Measurements from ENCODE around the gene INSYN1.

The INSYN1 gene

DNA sequence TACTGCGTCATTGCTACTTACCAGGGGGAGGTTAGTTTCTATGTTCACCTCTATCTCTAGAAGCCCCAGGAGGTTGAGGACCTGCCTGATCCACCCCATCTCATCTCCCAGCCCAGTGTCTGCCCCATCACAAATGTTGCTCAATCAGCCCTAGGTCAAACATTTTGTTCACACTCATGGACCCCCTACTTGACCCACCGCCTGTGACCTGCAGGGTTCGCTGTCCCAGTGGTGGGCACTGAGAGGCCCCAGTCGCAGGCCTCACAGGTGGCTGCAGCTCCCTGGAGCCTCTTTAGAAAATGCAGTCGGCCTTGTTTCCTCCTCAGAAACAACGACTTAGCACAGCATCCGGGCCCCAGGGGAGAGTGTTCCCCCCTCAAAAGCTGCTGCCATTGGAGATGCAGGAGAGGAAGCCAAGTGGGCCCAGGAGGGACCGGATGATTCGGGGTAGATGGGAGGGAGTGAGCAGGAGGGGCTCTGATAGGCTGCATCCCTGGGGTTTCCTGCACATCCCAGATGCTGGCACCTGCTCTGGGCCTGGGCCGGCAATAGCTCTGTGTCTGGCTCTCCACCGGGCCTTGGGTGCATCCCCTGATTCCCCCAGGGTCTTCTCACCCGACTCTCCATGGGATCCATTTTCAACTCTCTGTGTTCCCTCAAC is 18.4 kb upstream of the INSYN1 start:
- DNase-seq (ENCODE audit: extremely low spot score): no peak
- POLR2A ChIA-PET: no interaction called here
- TF ChIP-seq, protein P1, sequence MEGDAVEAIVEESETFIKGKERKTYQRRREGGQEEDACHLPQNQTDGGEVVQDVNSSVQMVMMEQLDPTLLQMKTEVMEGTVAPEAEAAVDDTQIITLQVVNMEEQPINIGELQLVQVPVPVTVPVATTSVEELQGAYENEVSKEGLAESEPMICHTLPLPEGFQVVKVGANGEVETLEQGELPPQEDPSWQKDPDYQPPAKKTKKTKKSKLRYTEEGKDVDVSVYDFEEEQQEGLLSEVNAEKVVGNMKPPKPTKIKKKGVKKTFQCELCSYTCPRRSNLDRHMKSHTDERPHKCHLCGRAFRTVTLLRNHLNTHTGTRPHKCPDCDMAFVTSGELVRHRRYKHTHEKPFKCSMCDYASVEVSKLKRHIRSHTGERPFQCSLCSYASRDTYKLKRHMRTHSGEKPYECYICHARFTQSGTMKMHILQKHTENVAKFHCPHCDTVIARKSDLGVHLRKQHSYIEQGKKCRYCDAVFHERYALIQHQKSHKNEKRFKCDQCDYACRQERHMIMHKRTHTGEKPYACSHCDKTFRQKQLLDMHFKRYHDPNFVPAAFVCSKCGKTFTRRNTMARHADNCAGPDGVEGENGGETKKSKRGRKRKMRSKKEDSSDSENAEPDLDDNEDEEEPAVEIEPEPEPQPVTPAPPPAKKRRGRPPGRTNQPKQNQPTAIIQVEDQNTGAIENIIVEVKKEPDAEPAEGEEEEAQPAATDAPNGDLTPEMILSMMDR (IDR thresholded peaks at IDR 0.05; ENCODE audit: control extremely low read depth, extremely low read depth, low read depth, missing control alignments): no peak
- CTCF ChIA-PET: no interaction called here

DNA sequence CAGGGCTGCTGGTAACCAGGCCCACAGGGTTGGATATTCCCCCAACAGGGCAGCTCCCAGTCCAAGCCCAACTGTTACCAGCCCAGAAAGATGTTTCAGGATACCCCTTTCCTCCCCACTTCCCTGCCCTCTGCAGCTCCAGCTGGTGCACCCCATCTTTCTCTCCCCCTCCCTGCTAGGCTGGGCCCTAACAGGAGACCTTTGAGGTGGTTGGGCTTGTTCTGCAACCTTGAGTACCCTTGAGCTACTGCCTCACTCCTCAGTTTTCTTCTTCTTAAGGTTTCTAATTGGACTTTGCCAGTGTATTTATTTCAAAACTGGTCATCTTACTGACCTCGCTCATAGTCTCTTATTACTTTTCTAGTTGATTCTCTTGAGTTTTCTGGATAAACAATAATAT is 16.9 kb upstream of the INSYN1 start:
- TF ChIP-seq, protein P1 (IDR thresholded peaks at IDR 0.05; ENCODE audit: control extremely low read depth, extremely low read depth, low read depth, missing control alignments): no peak
- DNase-seq (ENCODE audit: extremely low spot score): no peak
- POLR2A ChIA-PET: no interaction called here
- CTCF ChIA-PET: interaction anchor here (0.6 to 1.2 kb wide), 2 partner anchors 65 to 515 kb away, joined by 3 read pairs; no protein-coding TSS in a partner anchor

DNA sequence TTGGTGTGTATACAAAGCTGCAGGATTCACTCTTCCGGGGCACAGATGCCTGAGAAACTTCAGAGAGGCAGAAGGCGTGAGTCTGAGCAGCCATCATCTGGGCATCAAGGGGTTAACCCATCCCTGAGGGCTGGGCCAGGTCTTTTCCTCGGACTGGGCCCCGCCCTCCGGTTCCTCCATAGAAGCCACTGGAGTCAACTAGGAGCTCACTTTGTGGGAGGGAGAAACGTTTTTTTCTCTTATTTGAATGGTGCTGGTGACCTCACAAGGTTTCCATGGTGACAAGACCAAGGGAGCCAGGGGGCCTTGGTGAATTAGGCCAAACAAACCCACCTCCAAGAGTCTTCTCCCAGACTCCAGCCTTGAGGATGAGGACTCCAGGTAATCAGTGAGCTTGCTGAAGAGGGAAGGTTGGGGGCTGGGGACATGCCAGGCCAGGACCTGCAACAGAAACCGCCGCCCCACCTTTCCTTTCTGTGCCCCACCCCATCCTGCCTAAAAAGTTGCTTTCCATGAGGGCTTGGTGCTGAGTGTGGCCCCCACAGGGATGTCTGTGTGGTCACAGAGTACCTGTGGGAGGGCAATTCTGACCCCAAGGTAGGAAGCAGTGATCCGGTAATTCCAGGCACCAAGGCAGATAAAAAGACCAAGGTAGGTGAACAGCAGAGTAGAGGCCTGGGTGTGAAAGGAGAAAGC is 14.8 kb upstream of the INSYN1 start:
- no peak for DNase-seq (ENCODE audit: extremely low spot score)
- ChIA-PET CTCF (interaction anchor here (1.3 kb wide), 1 partner anchor 10 kb away, joined by 3 read pairs; no protein-coding TSS in a partner anchor), POLR2A (no interaction called here)
- TF ChIP-seq, protein P1 (IDR thresholded peaks at IDR 0.05; ENCODE audit: control extremely low read depth, extremely low read depth, low read depth, missing control alignments): no peak

DNA sequence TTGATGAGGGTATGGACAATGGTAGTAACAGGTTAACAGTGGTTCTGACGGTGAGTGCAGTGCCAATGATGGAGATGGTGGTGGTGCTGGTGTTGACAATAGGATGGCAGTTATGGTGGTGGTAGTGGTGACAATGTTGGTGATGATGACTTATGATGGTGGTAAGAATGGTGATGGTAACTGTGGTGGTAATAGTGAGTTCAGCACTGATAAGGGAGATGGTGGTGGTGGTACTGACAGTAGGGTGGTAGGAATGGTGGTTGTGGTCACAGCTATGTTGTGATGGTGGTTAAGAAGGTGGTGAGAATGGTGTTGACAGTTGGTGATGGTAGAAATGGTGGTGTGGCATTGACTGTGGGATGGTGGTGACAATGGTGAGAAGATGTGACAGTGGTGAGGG is 13.4 kb upstream of the INSYN1 start:
- TF ChIP-seq, protein P1 (IDR thresholded peaks at IDR 0.05; ENCODE audit: control extremely low read depth, extremely low read depth, low read depth, missing control alignments): no peak
- no peak for DNase-seq (ENCODE audit: extremely low spot score)
- CTCF ChIA-PET: no interaction called here
- POLR2A ChIA-PET: no interaction called here

DNA sequence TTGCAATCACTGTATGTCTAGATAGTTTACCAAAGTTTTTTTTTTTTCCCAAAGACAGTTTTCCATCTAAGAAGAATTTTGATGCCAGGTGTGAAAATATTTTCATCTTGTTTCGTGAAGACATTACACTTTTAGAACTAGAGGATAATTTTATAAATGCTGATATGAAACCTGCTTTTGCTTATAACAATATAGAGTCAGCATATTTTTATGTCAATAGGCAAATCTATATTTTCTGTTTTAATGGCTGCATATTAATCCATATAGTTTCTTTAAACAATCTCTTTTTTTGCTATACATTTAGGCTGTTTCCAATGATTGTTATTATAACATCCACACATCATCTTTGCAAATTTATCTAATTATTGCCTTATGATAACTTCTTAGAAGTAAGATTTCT is 12.6 kb upstream of the INSYN1 start:
- TF ChIP-seq, protein P1 (IDR thresholded peaks at IDR 0.05; ENCODE audit: control extremely low read depth, extremely low read depth, low read depth, missing control alignments): no peak
- POLR2A ChIA-PET: no interaction called here

DNA sequence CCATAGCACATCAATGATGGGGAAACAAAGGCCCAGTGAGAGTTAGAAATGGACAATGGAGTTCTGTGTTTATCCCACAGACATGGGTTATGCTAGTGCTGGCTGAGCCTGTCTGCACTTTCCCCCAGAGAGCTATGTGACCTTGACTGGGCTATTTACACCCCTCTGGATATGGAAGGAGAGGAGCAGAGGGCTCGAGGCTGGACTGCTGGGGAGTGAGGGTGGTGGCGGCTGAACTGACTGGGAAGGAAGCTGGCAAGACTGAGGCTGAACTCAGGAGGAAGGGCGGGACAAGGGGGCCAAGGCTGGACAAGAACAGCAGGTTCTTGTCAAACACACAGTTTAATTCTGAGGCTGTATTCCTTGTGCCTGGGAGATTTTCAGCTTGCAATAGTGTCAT is 10.8 kb upstream of the INSYN1 start:
- POLR2A ChIA-PET: no interaction called here
- TF ChIP-seq, protein P1 (IDR thresholded peaks at IDR 0.05; ENCODE audit: control extremely low read depth, extremely low read depth, low read depth, missing control alignments): no peak
- CTCF ChIA-PET: no interaction called here

More for the DNA sequence above, 12.6 kb upstream of the INSYN1 start:
- CTCF ChIA-PET: no interaction called here
- DNase-seq (ENCODE audit: extremely low spot score): no peak

More for the DNA sequence above, 10.8 kb upstream of the INSYN1 start:
- no peak for DNase-seq (ENCODE audit: extremely low spot score)

All from GM10248 (cell line).